NCI-H1105 (cell line): ENCODE data around the gene RNASEH2A.

Experiments used
- DNase-seq: peaks from one replicate; lab custom pipeline; 2025; lab: John Stamatoyannopoulos, UW

Gene RNASEH2A

GRCh38 chr19:12806242-12807081 is at the start of gene RNASEH2A:
Gene RNASEH2A, plus strand, starts transcription at chr19:12806584. Its CDS starts 90 bp downstream, at chr19:12806674.
- DNase-seq = peak; percentile 92

- DNase-seq = peak; percentile 65
Observed at GRCh38 chr19:12757544-12758274, 48.7 kb upstream of the RNASEH2A start.

DNA sequence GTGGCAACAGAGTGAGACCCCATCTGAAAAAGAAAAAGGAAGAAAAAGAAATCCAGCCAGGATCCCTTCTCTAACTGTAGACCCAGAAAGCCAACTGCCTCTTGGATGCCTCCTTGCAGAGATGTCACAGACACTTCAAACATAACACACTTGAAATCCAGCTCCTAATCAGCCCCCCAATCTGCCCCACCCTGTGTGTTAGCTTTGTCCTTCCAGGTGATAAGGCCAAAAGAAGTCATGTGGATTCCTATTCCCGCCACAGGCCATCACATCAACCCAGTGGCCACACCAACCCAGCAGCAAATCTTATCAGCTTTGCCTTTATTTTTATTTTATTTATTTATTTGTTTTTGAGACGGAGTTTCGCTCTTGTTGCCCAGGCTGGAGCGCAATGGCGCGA is 46.7 kb upstream of the RNASEH2A start:
- no peak for DNase-seq

- DNase-seq = no peak
Observed at GRCh38 chr19:12763100-12763499, 43.3 kb upstream of the RNASEH2A start.

DNA sequence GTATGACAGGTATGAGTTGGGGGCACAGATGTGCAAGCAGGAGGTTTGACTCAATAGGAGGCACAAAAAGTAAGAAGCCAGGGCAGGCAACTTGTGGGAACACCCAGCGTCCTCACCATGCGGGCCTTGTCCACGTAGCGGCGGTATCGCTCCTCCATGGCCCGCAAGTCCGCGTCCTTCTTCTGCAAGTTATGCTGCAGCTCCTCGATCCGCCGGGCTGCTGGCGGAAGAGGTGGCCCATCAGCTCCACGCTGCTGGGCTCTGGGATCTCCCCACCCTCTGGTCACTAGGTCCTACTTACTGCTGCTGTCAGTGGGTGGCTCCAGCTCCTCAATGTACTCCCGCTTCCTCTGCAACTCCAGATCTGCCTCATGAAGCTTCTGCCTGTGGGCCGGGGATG is 41.7 kb upstream of the RNASEH2A start:
- DNase-seq = no peak

GRCh38 chr19:12766051-12766521 is 40.3 kb upstream of the RNASEH2A start:
- no peak for DNase-seq

GRCh38 chr19:12767150-12767549 is 39.2 kb upstream of the RNASEH2A start:
- DNase-seq = no peak

DNA sequence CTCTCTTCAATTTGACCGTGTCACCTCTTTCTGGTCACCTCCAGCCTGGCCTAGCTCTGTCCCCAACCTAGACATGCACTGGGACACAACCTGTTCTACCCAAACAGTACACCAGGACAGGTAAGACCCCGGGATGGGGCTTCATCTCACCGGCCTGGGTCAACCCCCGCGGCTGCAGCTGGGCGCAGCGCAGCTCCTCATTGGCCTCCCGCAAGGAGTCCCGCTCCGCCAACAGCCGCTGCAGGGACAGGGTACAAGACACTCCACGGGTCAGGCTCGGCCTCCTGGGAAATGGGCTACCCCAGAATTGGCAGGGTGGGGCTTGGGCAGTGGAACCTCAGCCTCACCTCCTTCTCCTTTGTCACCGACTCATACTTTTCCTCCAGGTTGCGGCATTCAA is 38.7 kb upstream of the RNASEH2A start:
- DNase-seq = no peak

DNA sequence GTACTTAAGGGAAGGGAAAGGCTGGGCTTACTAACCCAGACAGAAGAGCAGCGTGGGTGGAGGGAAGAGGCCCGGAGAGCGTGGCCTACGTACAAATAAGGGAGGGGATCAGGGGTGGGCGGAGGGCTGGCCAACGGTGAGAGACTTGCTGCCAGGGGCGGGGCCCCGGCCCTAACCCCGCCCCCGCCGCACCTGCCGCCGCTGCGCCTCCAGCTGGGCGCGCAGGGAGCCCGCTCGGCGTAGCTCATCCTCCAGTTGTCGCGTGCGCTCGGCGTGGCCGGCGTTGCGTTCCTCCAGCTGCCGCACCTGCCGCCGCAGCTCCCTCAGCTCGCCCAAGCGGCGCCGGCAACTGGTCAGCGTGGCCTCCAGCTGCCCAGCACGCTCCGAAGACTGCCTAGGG is 36.7 kb upstream of the RNASEH2A start:
- DNase-seq = no peak

DNA sequence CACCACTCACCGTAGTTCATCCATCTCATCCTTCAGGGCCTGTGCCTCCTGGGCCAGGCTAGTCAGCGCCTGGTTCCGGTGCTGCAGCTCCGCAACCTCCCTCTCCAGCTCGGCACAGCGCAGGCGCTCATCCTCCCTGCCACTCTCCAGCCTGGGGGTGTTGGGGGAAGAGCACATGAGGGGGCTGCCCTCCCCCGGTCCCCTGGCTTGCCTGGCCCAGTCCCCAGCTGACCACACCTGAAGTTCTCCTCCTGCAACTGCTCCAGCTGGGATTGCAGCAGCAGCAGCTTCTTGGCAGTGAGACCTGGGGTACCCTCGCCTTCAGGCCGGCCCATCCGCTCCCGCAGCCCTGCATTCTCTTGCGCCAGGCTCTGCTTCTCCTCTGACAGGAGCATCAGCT is 35.5 kb upstream of the RNASEH2A start:
- DNase-seq = no peak

GRCh38 chr19:12772323-12772722 is 34.1 kb upstream of the RNASEH2A start:
- no peak for DNase-seq

DNA sequence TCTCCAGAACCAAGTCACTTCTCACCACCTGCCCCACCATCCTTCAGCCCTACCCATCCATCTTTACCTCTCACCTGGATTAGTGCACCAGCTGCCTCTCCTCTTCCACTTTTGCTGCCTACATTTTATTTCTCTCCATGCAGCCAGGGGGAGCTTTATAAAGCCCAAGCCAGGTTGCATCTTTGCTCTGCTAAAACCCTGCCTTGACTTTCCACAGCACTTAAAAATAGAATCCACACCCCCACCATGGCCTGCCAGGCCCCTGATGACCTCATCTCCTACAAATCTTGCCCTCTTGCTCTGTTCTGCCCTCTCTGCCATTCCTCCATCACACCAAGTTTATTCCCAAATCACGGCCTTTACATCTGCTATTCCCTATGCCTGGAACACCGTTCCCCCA is 32.8 kb upstream of the RNASEH2A start:
- no peak for DNase-seq

DNA sequence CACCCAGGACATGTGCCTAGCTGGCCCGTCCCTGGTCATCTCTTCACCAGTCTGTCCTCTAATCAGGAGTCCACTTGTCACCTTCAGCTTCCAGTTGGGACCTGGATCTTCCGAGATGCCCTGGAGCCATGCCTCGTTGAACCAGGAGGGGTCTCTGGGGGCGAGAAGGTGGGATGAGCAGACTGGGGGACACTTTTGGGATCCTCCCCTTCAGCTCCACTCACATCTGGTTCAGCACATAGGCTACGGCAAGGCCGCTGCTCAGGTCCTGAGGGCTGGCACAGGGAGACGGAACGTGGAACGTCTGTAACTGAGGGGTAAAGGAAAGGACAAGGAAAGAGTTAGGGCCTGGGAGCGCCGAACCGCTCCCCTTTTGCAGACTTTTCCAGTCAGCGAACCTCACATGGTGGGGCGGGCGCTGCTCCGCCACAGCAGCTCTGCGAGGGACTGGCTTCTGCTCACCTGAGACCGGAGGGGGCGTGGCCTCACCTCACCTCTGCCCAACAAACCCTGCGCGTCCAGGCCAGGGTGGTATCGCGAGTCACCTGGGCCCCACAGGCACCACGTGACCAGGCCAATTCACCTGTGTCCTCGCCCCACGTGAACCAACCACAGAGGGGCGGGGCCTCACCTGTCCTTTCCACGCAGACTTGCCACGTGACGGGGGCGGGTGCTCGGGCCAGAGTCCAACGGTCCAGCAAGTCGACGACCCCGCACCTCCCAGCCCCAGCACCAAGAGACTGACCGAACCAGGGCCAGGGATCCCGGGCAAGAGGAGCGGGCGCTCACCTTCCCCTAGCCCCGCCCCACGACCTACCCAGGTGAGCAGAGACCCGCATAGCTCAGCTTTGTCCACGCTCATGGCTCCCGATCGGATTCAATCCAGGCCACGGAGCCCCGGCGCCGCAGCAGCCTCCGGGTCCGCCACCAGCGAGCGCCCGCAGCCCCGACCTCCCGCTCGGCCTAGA is 31.5 kb upstream of the RNASEH2A start, which contains the start of gene HOOK2:
Gene HOOK2 (minus strand): TSS at position 965 of the 968 bp plus-strand sequence. CDS start 103 bp downstream, at position 862.
- peak; percentile 95 for DNase-seq

DNA sequence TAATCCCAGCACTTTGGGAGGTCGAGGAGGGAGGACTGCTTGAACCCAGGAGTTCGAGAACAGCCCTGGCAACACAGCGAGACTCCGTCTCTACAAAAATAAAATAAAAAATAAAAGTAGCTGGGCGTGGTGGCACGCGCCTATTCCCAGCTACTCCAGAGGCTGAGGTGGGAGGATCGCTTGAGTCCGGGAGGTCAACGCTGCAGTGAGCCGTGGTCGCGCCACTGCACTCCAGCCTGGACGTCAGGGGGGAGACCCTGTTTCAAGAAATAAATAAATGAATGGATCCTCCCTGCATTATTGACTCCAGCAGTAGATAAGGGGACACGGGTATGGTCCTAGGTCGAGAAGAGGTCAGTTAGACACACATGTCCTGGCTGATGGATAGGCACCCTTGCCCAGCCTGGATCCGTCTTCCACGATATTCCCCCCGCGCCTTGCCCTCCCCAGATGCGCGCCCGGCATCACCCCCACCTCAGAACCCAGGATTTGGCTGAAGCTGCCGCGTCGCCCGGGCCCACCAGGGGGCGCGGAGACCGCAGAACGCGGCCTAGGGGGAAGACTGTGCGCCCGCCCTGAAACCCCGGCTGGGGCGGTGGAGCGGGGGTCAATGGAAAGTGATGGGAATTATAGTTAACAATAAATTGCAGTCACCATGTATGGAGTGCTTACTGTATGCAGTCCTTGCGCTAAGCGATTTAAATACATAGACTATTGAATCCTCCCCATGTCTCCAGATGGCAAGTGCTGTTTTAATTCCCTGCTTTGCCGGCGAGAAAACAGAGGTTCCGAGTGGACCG is 29.0 kb upstream of the RNASEH2A start:
- peak; percentile 74 for DNase-seq

DNA sequence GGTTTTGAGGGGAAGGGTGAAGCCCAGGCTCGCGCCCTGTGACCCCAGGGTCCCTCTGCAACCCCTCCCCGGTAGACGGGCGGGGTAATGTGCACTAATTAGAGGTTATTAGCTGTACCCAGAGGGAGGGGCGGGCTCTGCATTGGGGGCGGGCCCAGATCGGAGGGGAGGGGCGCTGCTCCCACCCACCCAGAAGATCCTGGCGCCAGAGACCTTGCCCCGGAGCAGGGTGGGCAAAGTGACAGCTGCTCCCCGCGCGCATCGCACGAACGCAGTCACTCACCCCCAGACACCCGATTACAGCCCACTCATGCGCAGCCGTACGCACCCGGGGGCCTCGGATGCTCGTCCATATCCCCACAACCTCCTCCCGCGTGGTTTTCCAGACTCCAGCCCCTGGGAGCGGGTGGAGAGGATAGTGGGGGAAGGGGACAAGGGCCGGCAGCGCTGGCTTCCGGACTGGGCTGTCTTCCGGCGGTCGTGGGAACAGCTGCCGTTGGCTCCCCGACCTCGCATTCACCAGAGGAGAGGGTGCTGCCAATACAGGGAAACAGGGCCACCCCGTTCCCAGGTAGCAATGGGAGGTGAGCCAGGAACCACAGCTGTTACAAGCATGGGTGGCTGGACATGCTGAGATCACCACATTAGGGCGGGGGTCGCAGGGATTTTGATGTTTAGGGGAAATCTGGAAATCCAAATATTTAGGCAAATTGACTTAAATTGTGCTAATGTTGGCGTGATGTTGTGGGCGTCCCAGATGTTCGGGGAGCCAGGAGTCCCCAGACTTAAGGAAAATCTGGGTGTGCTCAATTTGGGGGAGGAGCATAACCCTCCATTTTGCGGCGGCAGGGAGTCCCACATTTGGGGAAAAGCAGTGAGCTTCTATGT is 28.1 kb upstream of the RNASEH2A start:
- DNase-seq = peak; percentile 85

- no peak for DNase-seq
Observed at GRCh38 chr19:12778905-12779161, 27.6 kb upstream of the RNASEH2A start.

GRCh38 chr19:12779162-12779993 is 27.0 kb upstream of the RNASEH2A start:
- DNase-seq = peak; percentile 20

DNA sequence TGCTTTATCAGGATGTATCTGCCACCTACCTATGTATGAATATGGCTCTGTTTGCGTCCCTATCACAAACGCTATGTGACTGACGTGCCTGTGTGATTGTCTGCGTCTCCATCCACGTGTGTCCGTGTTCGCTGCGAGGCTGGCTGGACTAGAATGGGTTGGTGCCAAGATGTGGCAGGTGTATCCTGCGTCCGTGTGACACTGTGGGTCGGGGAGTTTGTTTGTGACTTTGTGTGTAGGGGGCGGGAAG is 24.3 kb upstream of the RNASEH2A start:
- peak; percentile 52 for DNase-seq

- DNase-seq = peak; percentile 78
Observed at GRCh38 chr19:12782424-12783290, 23.7 kb upstream of the RNASEH2A start.
